GM18870 (cell line): ENCODE measurements around the gene CEP152.
"Not testable (repeated sequence)": the region's sequence is repeated elsewhere in the genome, so short reads cannot be mapped to it uniquely, and the experiment has no call there.

Source experiments
- ATAC-seq: cut with Tn5 transposase; IDR thresholded peaks from one replicate; pipeline ENCODE4 v1.9.1; 2021; ENCODE audit warnings: moderate library complexity; ENCODE audit not compliant: unreplicated experiment

The CEP152 gene, protein sequence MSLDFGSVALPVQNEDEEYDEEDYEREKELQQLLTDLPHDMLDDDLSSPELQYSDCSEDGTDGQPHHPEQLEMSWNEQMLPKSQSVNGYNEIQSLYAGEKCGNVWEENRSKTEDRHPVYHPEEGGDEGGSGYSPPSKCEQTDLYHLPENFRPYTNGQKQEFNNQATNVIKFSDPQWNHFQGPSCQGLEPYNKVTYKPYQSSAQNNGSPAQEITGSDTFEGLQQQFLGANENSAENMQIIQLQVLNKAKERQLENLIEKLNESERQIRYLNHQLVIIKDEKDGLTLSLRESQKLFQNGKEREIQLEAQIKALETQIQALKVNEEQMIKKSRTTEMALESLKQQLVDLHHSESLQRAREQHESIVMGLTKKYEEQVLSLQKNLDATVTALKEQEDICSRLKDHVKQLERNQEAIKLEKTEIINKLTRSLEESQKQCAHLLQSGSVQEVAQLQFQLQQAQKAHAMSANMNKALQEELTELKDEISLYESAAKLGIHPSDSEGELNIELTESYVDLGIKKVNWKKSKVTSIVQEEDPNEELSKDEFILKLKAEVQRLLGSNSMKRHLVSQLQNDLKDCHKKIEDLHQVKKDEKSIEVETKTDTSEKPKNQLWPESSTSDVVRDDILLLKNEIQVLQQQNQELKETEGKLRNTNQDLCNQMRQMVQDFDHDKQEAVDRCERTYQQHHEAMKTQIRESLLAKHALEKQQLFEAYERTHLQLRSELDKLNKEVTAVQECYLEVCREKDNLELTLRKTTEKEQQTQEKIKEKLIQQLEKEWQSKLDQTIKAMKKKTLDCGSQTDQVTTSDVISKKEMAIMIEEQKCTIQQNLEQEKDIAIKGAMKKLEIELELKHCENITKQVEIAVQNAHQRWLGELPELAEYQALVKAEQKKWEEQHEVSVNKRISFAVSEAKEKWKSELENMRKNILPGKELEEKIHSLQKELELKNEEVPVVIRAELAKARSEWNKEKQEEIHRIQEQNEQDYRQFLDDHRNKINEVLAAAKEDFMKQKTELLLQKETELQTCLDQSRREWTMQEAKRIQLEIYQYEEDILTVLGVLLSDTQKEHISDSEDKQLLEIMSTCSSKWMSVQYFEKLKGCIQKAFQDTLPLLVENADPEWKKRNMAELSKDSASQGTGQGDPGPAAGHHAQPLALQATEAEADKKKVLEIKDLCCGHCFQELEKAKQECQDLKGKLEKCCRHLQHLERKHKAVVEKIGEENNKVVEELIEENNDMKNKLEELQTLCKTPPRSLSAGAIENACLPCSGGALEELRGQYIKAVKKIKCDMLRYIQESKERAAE (N-terminal part only)

DNA sequence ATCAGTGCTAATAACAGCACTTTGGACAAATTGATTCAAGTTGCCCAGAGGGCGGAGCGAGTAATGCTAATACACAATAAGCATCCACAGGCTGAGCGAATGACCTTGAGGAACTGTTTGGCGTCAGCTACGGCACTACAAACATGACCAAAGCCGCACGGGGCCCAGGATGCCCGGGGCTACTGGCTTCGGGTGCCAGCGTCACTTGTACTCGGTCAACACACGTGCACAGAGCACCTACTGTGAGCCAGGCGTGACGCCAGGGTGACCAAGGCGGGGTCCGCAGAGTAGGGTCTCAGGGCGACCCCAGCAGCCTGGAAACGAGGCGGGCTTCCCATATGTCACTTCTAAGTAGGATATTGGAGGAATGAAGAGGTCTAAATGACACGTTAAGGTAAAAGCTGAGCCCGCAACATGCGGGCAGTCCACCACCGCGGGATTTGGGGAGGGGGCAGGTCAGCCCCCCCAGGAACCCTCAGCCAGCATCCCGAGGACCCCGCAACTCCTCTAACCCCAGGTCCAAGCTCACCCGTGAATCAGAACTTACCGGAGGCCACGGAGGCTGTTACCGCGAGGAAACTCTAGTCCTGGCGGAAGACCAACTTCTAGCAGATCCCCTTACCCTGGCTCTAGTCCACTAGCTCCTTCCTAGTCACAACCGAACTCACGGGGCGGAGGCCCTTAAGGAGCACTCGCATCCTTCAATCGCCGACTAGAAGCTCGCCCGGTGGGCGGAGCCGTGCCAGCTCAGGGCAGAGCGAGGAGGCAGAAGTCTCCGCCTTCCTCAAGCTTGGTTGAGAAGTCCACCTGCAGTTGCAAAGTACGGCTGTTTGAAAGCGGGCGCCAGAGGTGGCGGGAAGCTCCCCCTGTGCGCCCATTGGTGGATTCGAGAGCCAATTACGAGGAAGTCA lies at the start of gene CEP152:
Gene CEP152, minus strand, starts transcription at position 656 of the 911 bp plus-strand sequence. CDS start 5,420 bp downstream, outside the sequence.
- peak; percentile 96 for ATAC-seq

DNA sequence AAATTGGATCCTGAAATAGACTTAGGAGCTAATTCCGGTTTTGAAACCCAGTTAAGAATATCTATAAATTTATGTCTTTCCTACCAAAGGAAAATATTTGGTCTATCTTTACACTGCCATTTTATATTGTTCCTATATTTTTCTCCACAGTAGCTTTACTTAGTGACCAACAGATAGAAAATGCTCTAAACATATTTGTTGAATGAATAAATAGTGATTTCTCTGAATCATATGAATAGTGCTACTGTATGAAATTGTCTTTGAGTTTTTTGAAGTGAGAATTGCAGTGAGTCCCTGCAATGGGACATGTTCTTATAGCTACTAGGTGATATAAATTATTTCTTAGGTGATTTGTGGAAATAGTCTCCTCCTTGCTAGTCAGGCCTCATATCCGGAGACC lies 48.6 kb upstream of the CEP152 start:
- ATAC-seq, result no peak

- no peak for ATAC-seq
Observed at GRCh38 chr15:48858401-48858800, 47.5 kb upstream of the CEP152 start.

GRCh38 chr15:48856942-48857341 lies 46.1 kb upstream of the CEP152 start:
- no peak for ATAC-seq

DNA sequence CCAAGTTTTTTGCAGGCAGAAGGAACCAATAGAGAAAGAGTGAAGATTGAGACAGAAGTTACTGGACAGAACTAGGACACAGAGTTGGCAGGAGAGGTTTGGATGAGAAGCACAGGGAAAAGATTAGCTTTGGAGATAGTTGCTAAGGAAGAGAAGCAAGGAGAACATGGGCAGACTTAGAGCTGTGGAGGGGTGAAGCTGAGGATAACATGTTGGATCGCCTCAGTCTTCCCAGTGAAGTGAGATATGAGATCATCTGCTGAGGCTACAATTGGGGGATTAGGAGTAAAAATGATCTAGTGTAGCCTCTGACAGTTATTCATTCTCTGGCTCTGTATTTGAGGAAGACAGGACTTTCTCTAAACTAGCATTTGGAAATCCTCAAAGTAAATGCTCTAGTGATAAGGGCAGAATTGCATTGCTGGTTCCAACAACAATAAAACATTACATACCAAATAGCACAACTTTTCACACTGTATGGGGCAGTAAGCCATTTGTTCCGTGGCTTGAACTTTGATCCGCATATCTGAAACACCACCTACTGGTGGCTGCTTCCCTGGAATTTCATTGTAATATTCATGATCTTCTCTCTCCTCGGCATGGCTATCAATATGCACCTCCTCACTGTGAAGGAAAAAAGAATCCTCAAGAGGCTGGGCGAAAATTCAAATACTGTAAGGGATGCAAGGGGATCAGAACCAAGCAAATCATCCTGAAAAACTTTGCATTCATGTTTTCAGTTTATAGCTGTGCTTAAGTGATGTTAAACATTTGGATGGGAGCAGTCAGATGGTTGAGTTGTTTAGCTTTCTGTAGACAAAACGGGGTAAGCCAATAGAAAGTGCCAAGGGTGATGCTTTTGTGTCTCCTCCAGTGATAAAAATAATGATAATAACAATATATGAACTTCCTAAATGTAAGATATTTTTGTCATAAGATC lies 44.9 kb upstream of the CEP152 start:
- no peak for ATAC-seq

DNA sequence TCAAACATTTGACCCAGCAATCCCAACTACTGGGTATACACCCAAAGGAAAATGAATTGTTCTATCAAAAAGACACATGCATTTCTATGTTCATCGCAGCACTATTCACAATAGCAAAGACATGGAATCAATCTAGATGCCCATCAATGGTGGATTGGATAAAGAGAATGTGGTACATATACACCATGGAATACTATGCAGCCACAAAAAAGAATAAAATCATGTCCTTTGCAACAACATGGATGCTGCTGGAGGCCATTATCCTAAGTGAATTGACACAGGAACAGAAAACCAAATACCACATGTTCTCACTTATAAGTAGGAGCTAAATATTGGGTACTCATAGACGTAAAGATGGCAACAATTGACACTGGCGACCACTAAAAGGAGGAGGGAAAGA lies 43.6 kb upstream of the CEP152 start:
- not testable (repeated sequence) for ATAC-seq

- no peak for ATAC-seq
Observed at GRCh38 chr15:48851956-48852355, 41.1 kb upstream of the CEP152 start.

DNA sequence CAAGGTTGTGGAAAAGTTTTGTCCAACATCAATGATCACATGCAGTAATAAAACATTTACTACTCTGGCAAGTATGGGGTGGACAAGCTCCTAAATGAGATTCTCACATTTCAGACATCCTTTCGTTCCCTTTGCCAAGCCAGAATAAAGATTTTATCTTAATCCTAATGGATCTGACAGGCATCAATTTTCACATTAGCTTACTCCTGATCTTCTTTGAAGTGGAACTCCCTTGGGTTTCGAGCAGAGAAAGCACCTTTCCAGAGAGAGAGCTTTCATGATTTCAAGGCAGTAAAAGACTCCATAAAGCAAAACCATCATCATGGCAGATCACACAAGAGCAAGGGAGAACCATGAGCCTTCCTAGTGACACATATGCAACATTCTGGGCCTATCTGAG lies 39.8 kb upstream of the CEP152 start:
- ATAC-seq, result no peak

- ATAC-seq, result no peak
Observed at GRCh38 chr15:48845123-48845522, 34.3 kb upstream of the CEP152 start.

- no peak for ATAC-seq
Observed at GRCh38 chr15:48842501-48842900, 31.6 kb upstream of the CEP152 start.

DNA sequence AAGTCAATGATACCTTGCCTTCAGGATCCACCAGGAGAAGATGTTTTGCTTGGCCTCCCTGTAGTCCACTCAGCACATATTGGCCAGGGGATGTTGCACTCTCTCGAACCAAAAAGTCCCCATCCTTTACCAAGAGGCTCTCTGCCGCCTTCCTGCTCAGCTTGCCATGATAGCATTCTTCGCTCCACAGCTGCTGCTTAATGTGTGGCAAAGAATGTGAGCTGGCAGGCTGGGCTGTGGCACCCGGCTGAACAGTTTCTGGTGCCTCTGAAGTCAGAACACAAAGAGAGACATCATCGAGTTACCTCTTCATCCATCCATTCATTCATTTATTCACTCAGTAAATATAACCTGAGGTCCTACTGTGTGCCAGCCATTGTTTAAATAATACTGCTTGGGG lies 23.9 kb upstream of the CEP152 start:
- ATAC-seq, result no peak

DNA sequence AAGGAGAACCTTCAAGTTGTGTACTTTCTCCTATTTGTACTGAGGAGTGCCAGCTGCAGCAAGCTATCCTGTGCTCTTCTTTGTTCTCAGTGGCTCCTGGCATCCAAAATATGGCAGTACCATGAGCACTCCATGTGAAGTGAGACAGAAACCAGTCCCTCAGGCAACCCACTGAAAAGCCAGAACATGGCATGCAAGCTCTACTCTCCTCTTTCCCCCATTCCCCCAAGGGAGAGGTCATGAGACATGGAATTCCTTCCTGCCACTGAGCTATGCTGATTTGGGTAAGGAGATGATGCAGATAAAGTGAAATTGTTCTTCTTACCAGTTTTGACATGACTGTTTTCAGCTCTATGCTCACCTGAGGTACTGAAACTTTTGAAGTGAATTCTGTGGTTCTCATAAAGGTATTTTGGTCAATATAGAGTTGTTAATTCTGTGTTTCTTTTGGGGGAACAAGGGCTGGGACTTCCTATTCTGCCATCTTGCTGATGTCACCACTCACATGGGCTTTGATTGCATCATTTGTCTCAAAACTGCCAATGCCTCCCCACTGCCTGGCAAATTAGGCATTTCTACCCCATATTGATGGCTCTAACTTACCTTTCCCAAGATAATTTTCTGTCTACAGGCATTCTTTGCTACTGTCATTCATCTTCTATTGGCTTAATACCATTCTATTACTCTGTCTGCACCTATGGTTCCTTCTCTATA lies 22.8 kb upstream of the CEP152 start:
- ATAC-seq, result no peak

DNA sequence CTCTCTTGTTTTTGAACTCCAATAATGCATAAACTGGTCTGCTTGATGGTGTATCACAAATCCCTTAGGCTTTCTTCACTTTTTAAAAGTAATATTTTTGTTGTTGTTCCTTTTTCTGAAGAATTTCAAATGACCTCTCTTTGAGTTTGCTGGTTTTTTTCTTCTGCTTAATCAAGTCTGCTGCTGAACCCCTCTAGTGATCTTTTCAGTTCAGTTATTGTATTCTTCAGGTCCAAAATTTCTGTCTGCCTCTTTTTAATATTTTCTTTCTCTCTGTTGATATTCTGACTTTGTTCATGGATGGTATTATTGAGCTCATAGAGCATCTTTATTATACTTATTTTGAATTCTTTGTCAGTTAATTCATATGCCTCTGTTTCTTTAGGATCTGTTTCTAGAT lies 21.8 kb upstream of the CEP152 start:
- ATAC-seq, result no peak

DNA sequence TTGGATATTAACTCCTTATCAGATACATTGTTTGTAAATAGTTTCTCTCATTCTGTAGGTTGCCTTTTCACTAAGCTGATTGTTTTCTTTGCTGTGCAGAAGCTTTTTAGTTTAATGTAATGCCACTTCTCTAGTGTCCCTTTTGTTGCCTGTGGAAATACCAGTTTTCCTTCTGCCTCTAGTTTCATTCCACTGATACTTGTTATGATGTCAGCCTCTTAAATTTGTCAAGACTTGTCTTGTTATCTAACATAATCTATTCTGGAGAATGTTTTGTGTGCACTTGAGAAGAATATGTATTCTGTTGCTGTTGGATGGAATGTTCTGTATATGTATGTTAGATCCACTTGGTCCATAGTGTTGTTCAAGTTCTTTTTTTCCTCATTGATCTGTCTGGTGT lies 18.0 kb upstream of the CEP152 start:
- no peak for ATAC-seq

DNA sequence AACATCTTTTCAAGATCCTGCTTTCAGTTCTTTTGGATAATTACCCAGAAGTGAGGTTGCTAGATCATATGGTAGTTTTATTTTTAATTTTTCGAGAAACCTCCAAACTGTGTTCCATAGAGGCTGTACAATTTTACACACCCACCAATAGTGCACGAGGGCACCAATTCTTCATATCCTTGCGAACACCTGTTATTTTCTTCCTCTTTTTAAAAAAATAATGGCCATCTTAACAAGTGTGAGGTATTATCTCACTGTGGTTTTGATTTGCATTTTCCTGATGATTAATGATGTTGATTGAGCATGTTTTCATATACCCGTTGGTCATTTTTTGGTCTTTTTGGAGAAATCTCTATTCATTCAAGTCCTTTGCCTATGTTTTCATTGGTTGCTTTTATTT lies 17.6 kb upstream of the CEP152 start:
- ATAC-seq, result no peak

- ATAC-seq, result no peak
Observed at GRCh38 chr15:48825075-48825474, 14.2 kb upstream of the CEP152 start.

DNA sequence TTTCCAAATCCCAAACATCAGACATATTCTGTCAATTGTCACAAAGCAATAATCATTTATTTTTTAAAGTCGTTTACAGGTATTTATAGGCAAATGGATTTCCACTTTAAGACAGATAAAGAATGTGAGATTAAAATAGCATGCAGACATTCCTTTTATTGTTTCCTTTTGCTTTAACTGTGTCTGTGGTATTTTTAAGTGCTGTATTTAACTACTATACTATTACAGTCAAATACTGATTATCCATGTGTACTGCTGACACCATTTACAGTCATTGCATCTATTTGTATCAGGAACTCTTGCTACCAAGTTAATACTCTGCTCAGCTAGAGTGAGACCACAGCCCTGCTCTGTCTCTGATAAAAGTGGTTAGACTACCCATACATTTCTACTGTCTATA lies 12.8 kb upstream of the CEP152 start:
- ATAC-seq, result no peak

DNA sequence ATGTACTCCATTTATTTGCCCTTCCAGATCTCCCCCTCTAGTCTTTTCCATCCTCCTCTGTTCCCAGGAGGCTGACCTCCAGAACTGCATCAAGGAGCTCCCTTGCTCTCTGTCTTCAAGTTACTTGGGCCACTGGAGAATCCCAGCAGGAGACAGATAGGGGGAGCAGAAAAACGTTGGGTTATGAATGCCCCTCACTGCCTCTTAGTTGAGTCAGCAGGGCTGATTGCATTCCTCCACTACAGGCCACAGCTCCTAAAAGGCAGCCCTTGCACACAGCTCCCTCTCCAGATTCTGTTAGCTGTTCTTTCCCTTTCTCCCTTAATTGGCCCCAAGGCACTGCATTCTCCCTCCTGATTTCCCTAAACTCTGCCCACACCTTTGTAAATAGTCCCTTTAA lies 12.4 kb upstream of the CEP152 start:
- ATAC-seq, result no peak
